ENCODE results near the gene NUDC. TPM values are rescaled to one million over a fixed set of nuclear protein-coding genes. Genes with fewer than 3 reads are reported as not detected.

The NUDC gene
- total and polyA plus RNA-seq, 10 donors: 35.7 to 62.2 (median 49.1) TPM

GRCh38 chr1:26949926-26950319 lies 28.4 kb downstream of the NUDC start:
- Histone ChIP-seq H3K9me3 (no peaks in the 10 kb centered on the region), H3K36me3 (peaks cover 4 to 26% (median 22%) of the 10 kb centered on the region in 6 donors), H3K4me1 (peaks cover 0 to 20% (median 0%) of the 10 kb centered on the region in 6 donors), H3K27me3 (replicated peaks in 1 of 7) (no peaks in the 10 kb centered on the region), H3K4me3 (no peak overlapping the region), H3K27ac (no peak overlapping the region)
- TF ChIP-seq CTCF (IDR thresholded peaks at IDR 0.05 in 8 of 11, conservative IDR thresholded peaks at IDR 0.05 in 3 of 11): no peak
- no peak for TF ChIP-seq POLR2A (IDR thresholded peaks at IDR 0.05)
- no peak for TF ChIP-seq POLR2AphosphoS5 (IDR thresholded peaks at IDR 0.05)
- intact Hi-C loops (cut with DNase I; ENCODE audit: low total_unique reads): no loop called here
- 62 to 80% (median 75%) methylated on average over 3 of the region's 3 CpGs for WGBS, 5 donors
- DNase-seq: peak; percentile 58

- H3K4me3 ChIP-seq: no peak overlapping the region
- H3K4me1 ChIP-seq: peaks cover 0 to 18% (median 0%) of the 10 kb centered on the region in 6 donors
- H3K27me3 ChIP-seq (replicated peaks in 1 of 7): no peaks in the 10 kb centered on the region
- intact Hi-C loops (cut with DNase I; ENCODE audit: low total_unique reads): no loop called here
- TF ChIP-seq POLR2AphosphoS5 (IDR thresholded peaks at IDR 0.05) (no peak), POLR2A (IDR thresholded peaks at IDR 0.05) (no peak), CTCF (IDR thresholded peaks at IDR 0.05 in 8 of 11, conservative IDR thresholded peaks at IDR 0.05 in 3 of 11) (no peak)
- no peak overlapping the region for H3K27ac ChIP-seq
- H3K9me3 ChIP-seq: peaks cover 0 to under 1% (median 0%) of the 10 kb centered on the region in 8 donors
- peak; percentile 20 for DNase-seq
- WGBS, 5 donors: 58 to 82% (median 61%) methylated on average over 8 of the region's 8 CpGs
- peaks cover 4 to 19% (median 15%) of the 10 kb centered on the region in 6 donors for H3K36me3 ChIP-seq
Measured at GRCh38 chr1:26950602-26951001, 29.1 kb downstream of the NUDC start.

GRCh38 chr1:26951216-26951615 lies 29.7 kb downstream of the NUDC start:
- intact Hi-C loops (cut with DNase I; ENCODE audit: low total_unique reads): no loop called here
- 80 to 99% (median 94%) methylated on average over 2 to 14 of the region's 14 CpGs for WGBS, 5 donors
- H3K9me3 ChIP-seq: peaks cover 0 to 6% (median 4%) of the 10 kb centered on the region in 8 donors
- no peak for DNase-seq
- no peaks in the 10 kb centered on the region for H3K27me3 ChIP-seq (replicated peaks in 1 of 7)
- H3K36me3 ChIP-seq: peaks cover 3 to 13% (median 9%) of the 10 kb centered on the region in 6 donors
- peaks cover 0 to 12% (median 0%) of the 10 kb centered on the region in 6 donors for H3K4me1 ChIP-seq
- no peak overlapping the region for H3K27ac ChIP-seq
- H3K4me3 ChIP-seq: no peak overlapping the region
- TF ChIP-seq POLR2AphosphoS5 (IDR thresholded peaks at IDR 0.05) (peak in 1 of 3 donors; percentile 22), CTCF (IDR thresholded peaks at IDR 0.05 in 8 of 11, conservative IDR thresholded peaks at IDR 0.05 in 3 of 11) (no peak)

GRCh38 chr1:26951821-26952497 lies 30.4 kb downstream of the NUDC start:
- Histone ChIP-seq H3K27me3 (replicated peaks in 1 of 7) (peaks cover 0 to 2% (median 0%) of the 10 kb centered on the region in 7 donors), H3K27ac (no peak overlapping the region), H3K36me3 (peaks cover 0 to 6% (median 2%) of the 10 kb centered on the region in 6 donors), H3K4me3 (no peak overlapping the region), H3K9me3 (peaks cover 0 to 14% (median 6%) of the 10 kb centered on the region in 8 donors), H3K4me1 (peaks cover 0 to 11% (median 0%) of the 10 kb centered on the region in 6 donors)
- DNase-seq: no peak
- intact Hi-C loops (cut with DNase I; ENCODE audit: low total_unique reads): no loop called here
- WGBS, 5 donors: 87 to 91% (median 90%) methylated on average over 15 to 24 of the region's 24 CpGs
- TF ChIP-seq POLR2AphosphoS5 (IDR thresholded peaks at IDR 0.05) (no peak), POLR2A (IDR thresholded peaks at IDR 0.05) (no peak), CTCF (IDR thresholded peaks at IDR 0.05 in 8 of 11, conservative IDR thresholded peaks at IDR 0.05 in 3 of 11) (no peak)
